Mammary epithelial cell (primary cell): ENCODE data around the gene KLHL4.

Experiments
- CTCF ChIP-seq, 2 donors: IDR thresholded peaks in 1 of 2; conservative IDR thresholded peaks in 1 of 2; 2 replicates each; pipeline ENCODE4 v1.5.1; 2011 to 2012; ENCODE audit warnings: inconsistent platforms in 2 of 2, low read length in 2 of 2, mild to moderate bottlenecking in 2 of 2, control low read depth in 1 of 2, low read depth in 1 of 2; ENCODE audit not compliant: insufficient read depth in 1 of 2; ENCODE audit errors: extremely low read depth in 1 of 2
- EZH2 ChIP-seq: IDR thresholded peaks from 2 replicates; pipeline ENCODE4 v1.6.1; 2012; ENCODE audit warnings: low read length, inconsistent platforms, borderline replicate concordance

- TF ChIP-seq CTCF (conservative IDR thresholded peaks at IDR 0.05 in 1 of 2, IDR thresholded peaks at IDR 0.05 in 1 of 2; ENCODE audit: extremely low read depth in 1 of 2, insufficient read depth in 1 of 2, low read depth in 1 of 2, low read length in 2 of 2) (peak; percentile 43 to 63), EZH2 (no peak)
These were observed 66.1 kb downstream of the KLHL4 start for GRCh38 chrX:87583679-87584078.
